GM19035 (cell line): Measurements from ENCODE around the gene SERPINB13.
"Not testable (repeated sequence)": the region's sequence is repeated elsewhere in the genome, so short reads cannot be mapped to it uniquely, and the experiment has no call there.

Source experiments
- ATAC-seq: cut with Tn5 transposase; IDR thresholded peaks from one replicate; pipeline ENCODE4 v1.9.1; 2021; ENCODE audit not compliant: unreplicated experiment

SERPINB13 gene

GRCh38 chr18:63590373-63590772 is 3.2 kb downstream of the SERPINB13 start:
- no peak for ATAC-seq

- ATAC-seq, result no peak
These were observed 4.0 kb downstream of the SERPINB13 start for GRCh38 chr18:63590966-63591695.

GRCh38 chr18:63591725-63592124 is 4.6 kb downstream of the SERPINB13 start:
- no peak for ATAC-seq

- no peak for ATAC-seq
These were observed 5.3 kb downstream of the SERPINB13 start for GRCh38 chr18:63592471-63592870.

GRCh38 chr18:63596964-63597363 is 9.8 kb downstream of the SERPINB13 start:
- no peak for ATAC-seq

- no peak for ATAC-seq
These were observed 16.2 kb downstream of the SERPINB13 start for GRCh38 chr18:63603355-63603754.

- peak; percentile 96 for ATAC-seq
These were observed 16.6 kb downstream of the SERPINB13 start for GRCh38 chr18:63603772-63604171.

GRCh38 chr18:63604791-63605567 is 17.8 kb downstream of the SERPINB13 start:
- ATAC-seq, result no peak

GRCh38 chr18:63606526-63606925 is 19.4 kb downstream of the SERPINB13 start:
- ATAC-seq, result no peak

- no peak for ATAC-seq
These were observed 26.3 kb downstream of the SERPINB13 start for GRCh38 chr18:63613420-63613819.

GRCh38 chr18:63617049-63617914 is 30.1 kb downstream of the SERPINB13 start:
- peak; percentile 82 for ATAC-seq

GRCh38 chr18:63617915-63618234 is 30.7 kb downstream of the SERPINB13 start:
- no peak for ATAC-seq

GRCh38 chr18:63619661-63620060 is 32.5 kb downstream of the SERPINB13 start:
- ATAC-seq, result no peak

- no peak for ATAC-seq
These were observed 37.7 kb downstream of the SERPINB13 start for GRCh38 chr18:63624863-63625262.

- no peak for ATAC-seq
These were observed 39.3 kb downstream of the SERPINB13 start for GRCh38 chr18:63626431-63626830.

GRCh38 chr18:63627819-63628218 is 40.7 kb downstream of the SERPINB13 start:
- ATAC-seq, result no peak

GRCh38 chr18:63637703-63638102 is 50.6 kb downstream of the SERPINB13 start:
- no peak for ATAC-seq

- ATAC-seq, result not testable (repeated sequence)
These were observed 54.1 kb downstream of the SERPINB13 start for GRCh38 chr18:63641157-63641680.

GRCh38 chr18:63642668-63643356 is 55.7 kb downstream of the SERPINB13 start:
- ATAC-seq, result not testable (repeated sequence)

GRCh38 chr18:63644142-63644541 is 57.0 kb downstream of the SERPINB13 start, which contains the start of gene SERPINB4:
TSS of gene SERPINB4 (minus strand) at chr18:63644256. CDS start at chr18:63643577, 679 bp downstream.
- ATAC-seq, result not testable (repeated sequence)
